ENCODE measurements around the gene SFN.
"Not testable (repeated sequence)": the region's sequence is repeated elsewhere in the genome, so short reads cannot be mapped to it uniquely, and the experiment has no call there.

Gene SFN

GRCh38 chr1:26874896-26875295, 11.9 kb downstream of the SFN start:
- DNase-seq, result no peak

- no peak for DNase-seq
These were observed 14.4 kb downstream of the SFN start for GRCh38 chr1:26877326-26877725.

- no peak for DNase-seq
These were observed 16.8 kb downstream of the SFN start for GRCh38 chr1:26879793-26880192.

- DNase-seq, result not testable (repeated sequence)
These were observed 18.7 kb downstream of the SFN start for GRCh38 chr1:26881611-26882010.

GRCh38 chr1:26882696-26883463, 19.9 kb downstream of the SFN start:
- DNase-seq, result no peak

GRCh38 chr1:26887125-26887524, 24.2 kb downstream of the SFN start:
- no peak for DNase-seq

GRCh38 chr1:26888231-26888630, 25.3 kb downstream of the SFN start:
- no peak for DNase-seq

GRCh38 chr1:26889551-26890466, 26.9 kb downstream of the SFN start, which contains the start of gene GPN2:
Gene GPN2 (minus strand): TSS chr1:26890283. CDS start chr1:26890096, 187 bp downstream.
- peak; percentile 26 for DNase-seq

- DNase-seq, result no peak
These were observed 27.5 kb downstream of the SFN start for GRCh38 chr1:26890467-26890796.

- no peak for DNase-seq
These were observed 31.3 kb downstream of the SFN start for GRCh38 chr1:26894263-26894662.

- DNase-seq, result no peak
These were observed 34.4 kb downstream of the SFN start for GRCh38 chr1:26897351-26897750.

- DNase-seq, result peak; percentile 75
These were observed 37.3 kb downstream of the SFN start, which contains the start of gene GPATCH3 for GRCh38 chr1:26900001-26900814. Gene GPATCH3 (minus strand): TSS chr1:26900467. CDS start chr1:26900442, 25 bp downstream.

GRCh38 chr1:26900815-26901511, 38.0 kb downstream of the SFN start:
- no peak for DNase-seq

GRCh38 chr1:26907071-26907917, 44.3 kb downstream of the SFN start:
- peak; percentile 32 for DNase-seq

- no peak for DNase-seq
These were observed 47.0 kb downstream of the SFN start for GRCh38 chr1:26909951-26910342.

GRCh38 chr1:26910343-26911160, 47.6 kb downstream of the SFN start:
- DNase-seq, result no peak

GRCh38 chr1:26911399-26912146, 48.6 kb downstream of the SFN start:
- DNase-seq, result no peak

- no peak for DNase-seq
These were observed 49.2 kb downstream of the SFN start for GRCh38 chr1:26912147-26912490.

- no peak for DNase-seq
These were observed 50.4 kb downstream of the SFN start for GRCh38 chr1:26913389-26913753.
